Gastroesophageal sphincter (tissue), 4 donors: ENCODE data around the gene RNF141. TPM values are rescaled to one million over a fixed set of nuclear protein-coding genes. Genes with fewer than 3 reads are reported as not detected.

Experiments
- ATAC-seq: fragments of 150-250 bp; one replicate; pipeline ENCODE4 v1.9.1; 2016; ENCODE audit warnings: mild to moderate bottlenecking, moderate library complexity
- H3K27ac ChIP-seq, 4 donors: fragments of 200-600 bp; sonication (generic) in 3 of 4; 1 replicate in 3 of 4; 2 replicates in 1 of 4; pipeline ENCODE4 v1.5.1; 2016 to 2019
- H3K27me3 ChIP-seq: fragments of 200-600 bp; sonication (generic); one replicate; pipeline ENCODE4 v1.5.1; 2019
- H3K36me3 ChIP-seq, 2 donors: fragments of 200-600 bp; sonication (generic); one replicate each; pipeline ENCODE4 v1.5.1; 2019; ENCODE audit warnings: control low read depth in 1 of 2
- H3K4me1 ChIP-seq, 3 donors: fragments of 200-600 bp; sonication (generic); 1 replicate in 2 of 3; 2 replicates in 1 of 3; pipeline ENCODE4 v1.5.1; 2016 to 2019; ENCODE audit warnings: control low read depth in 2 of 3
- H3K4me3 ChIP-seq, 2 donors: fragments of 200-600 bp; sonication (generic); one replicate each; pipeline ENCODE4 v1.5.1; 2019; ENCODE audit warnings: mild to moderate bottlenecking in 1 of 2, moderate library complexity in 1 of 2
- H3K9me3 ChIP-seq, 3 donors: fragments of 200-600 bp; sonication (generic); one replicate each; pipeline ENCODE4 v1.5.1; 2017 to 2019; ENCODE audit warnings: control low read depth in 2 of 3
- CTCF ChIP-seq, 4 experiments: fragments of 200-600 bp in 2 of 4; fragments of 450-650 bp in 2 of 4; sonication (generic) in 1 of 4; IDR thresholded peaks; one replicate each; pipeline ENCODE4 v1.5.1; 2017 to 2019; ENCODE audit warnings: antibody characterized with exemption in 4 of 4, mild to moderate bottlenecking in 2 of 4, moderate library complexity in 2 of 4
- EP300 ChIP-seq: sonication (generic); formaldehyde crosslinking; IDR thresholded peaks from one replicate; pipeline ENCODE4 v1.6.1; 2017; ENCODE audit warnings: antibody characterized with exemption, mild to moderate bottlenecking
- POLR2A ChIP-seq, 2 donors: fragments of 450-650 bp; IDR thresholded peaks; one replicate each; pipeline ENCODE4 v1.6.1; 2017; ENCODE audit warnings: antibody characterized with exemption in 2 of 2, mild to moderate bottlenecking in 2 of 2, moderate library complexity in 1 of 2
- POLR2AphosphoS5 ChIP-seq: sonication (generic); formaldehyde crosslinking; IDR thresholded peaks from one replicate; pipeline ENCODE4 v1.6.1; 2017; ENCODE audit warnings: antibody characterized with exemption
- WGBS, 2 donors: methylation state at CpG; one replicate each; pipeline ENCODE4 v1.1.5; 2018; ENCODE audit warnings: low coverage in 1 of 2; 5-methylcytosine and 5-hydroxymethylcytosine counted together
- total RNA-seq, 4 donors: library from RNA; depleted of rRNA; stranded (reverse); fragments of >200 nt; gene quantifications; one replicate each; pipeline ENCODE4 v1.1.0, GENCODE V29; 2016

Gene RNF141
- total RNA-seq, 4 donors from 2014 or later: 28.4 to 44.8 (median 38.1) TPM

- H3K36me3 ChIP-seq: peaks cover 0 to 74% of the 10 kb centered on the region in 2 donors
- TF ChIP-seq POLR2A (IDR thresholded peaks at IDR 0.05) (no peak), EP300 (no peak), CTCF (IDR thresholded peaks at IDR 0.05) (no peak), POLR2AphosphoS5 (no peak)
- WGBS, 2 donors: 81 to 83% methylated on average over 2 of the region's 2 CpGs
Measured at GRCh38 chr11:10529279-10529678, 11.7 kb downstream of the RNF141 start.

DNA sequence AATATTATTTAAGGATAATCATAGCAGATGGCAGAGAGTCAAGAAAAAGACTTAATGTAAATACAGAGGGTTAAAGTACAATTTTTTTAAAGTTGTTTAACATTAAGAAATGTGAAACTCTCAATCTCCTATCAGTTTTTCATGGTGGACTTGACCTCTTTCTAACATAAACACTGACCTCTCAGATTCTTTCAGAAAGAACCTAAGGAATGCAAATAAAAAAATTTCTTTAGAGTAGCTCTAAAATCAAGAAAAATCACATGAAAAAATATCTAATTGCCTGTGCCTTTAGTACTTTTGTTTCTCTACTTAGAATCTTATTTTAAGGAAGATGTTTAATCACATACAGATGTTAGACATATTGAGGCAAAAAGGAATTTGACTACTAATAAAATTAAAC, 12.9 kb downstream of the RNF141 start:
- no peak overlapping the region for H3K4me3 ChIP-seq
- no peak overlapping the region for H3K27ac ChIP-seq
- no peaks in the 10 kb centered on the region for H3K27me3 ChIP-seq
- peaks cover 0 to 80% of the 10 kb centered on the region in 2 donors for H3K36me3 ChIP-seq
- H3K9me3 ChIP-seq: no peaks in the 10 kb centered on the region
- peaks cover 0 to 6% (median 0%) of the 10 kb centered on the region in 3 donors for H3K4me1 ChIP-seq
- no peak for TF ChIP-seq POLR2AphosphoS5
- no peak for TF ChIP-seq EP300
- no peak for ATAC-seq

More at GRCh38 chr11:10529279-10529678, 11.7 kb downstream of the RNF141 start:
- no peak overlapping the region for H3K27ac ChIP-seq
- no peaks in the 10 kb centered on the region for H3K9me3 ChIP-seq
- ATAC-seq: no peak
- H3K4me3 ChIP-seq: no peak overlapping the region
- peaks cover 0 to 6% (median 0%) of the 10 kb centered on the region in 3 donors for H3K4me1 ChIP-seq
- H3K27me3 ChIP-seq: no peaks in the 10 kb centered on the region

GRCh38 chr11:10526974-10527918, 13.7 kb downstream of the RNF141 start:
- 64 to 74% methylated on average over 4 to 6 of the region's 6 CpGs for WGBS, 2 donors
- Histone ChIP-seq H3K4me1 (peaks cover 0 to 14% (median 0%) of the 10 kb centered on the region in 3 donors), H3K27ac (no peak overlapping the region), H3K27me3 (no peaks in the 10 kb centered on the region), H3K9me3 (no peaks in the 10 kb centered on the region), H3K4me3 (no peak overlapping the region), H3K36me3 (peaks cover 0 to 80% of the 10 kb centered on the region in 2 donors)
- ATAC-seq: no peak
- TF ChIP-seq EP300 (no peak), POLR2AphosphoS5 (no peak), CTCF (IDR thresholded peaks at IDR 0.05) (no peak), POLR2A (IDR thresholded peaks at IDR 0.05) (no peak)

- Histone ChIP-seq H3K9me3 (no peaks in the 10 kb centered on the region), H3K4me3 (no peak overlapping the region), H3K27me3 (no peaks in the 10 kb centered on the region), H3K36me3 (peaks cover 0 to 87% of the 10 kb centered on the region in 2 donors), H3K4me1 (peaks cover 0 to 18% (median 0%) of the 10 kb centered on the region in 3 donors), H3K27ac (no peak overlapping the region)
- ATAC-seq: no peak
- WGBS, 2 donors: 80 to 88% methylated on average over 1 of the region's 1 CpG
- TF ChIP-seq POLR2AphosphoS5 (no peak), POLR2A (IDR thresholded peaks at IDR 0.05) (no peak), CTCF (IDR thresholded peaks at IDR 0.05) (no peak), EP300 (no peak)
Measured at GRCh38 chr11:10524471-10524870, 16.5 kb downstream of the RNF141 start.

- ATAC-seq: no peak
- Histone ChIP-seq H3K9me3 (no peaks in the 10 kb centered on the region), H3K27ac (peak overlapping the region in 1 of 4 donors; percentile 31), H3K4me1 (peaks cover 0 to 18% (median 0%) of the 10 kb centered on the region in 3 donors), H3K36me3 (peaks cover 0 to 86% of the 10 kb centered on the region in 2 donors), H3K27me3 (no peaks in the 10 kb centered on the region), H3K4me3 (no peak overlapping the region)
- 52 to 60% methylated on average over 1 to 2 of the region's 2 CpGs for WGBS, 2 donors
- TF ChIP-seq POLR2A (IDR thresholded peaks at IDR 0.05) (no peak), CTCF (IDR thresholded peaks at IDR 0.05) (no peak), EP300 (no peak), POLR2AphosphoS5 (no peak)
Measured at GRCh38 chr11:10522921-10523320, 18.1 kb downstream of the RNF141 start.
